Dermis blood vessel endothelial cell (primary cell): ENCODE measurements around the gene CDK16. TPM values are rescaled to one million over a fixed set of nuclear protein-coding genes. Genes with fewer than 3 reads are reported as not detected.

ENCODE experiments used
- DNase-seq: peaks from one replicate; pipeline ENCODE4 v3.0.0; 2010
- total RNA-seq: library from RNA; depleted of rRNA; stranded (reverse); fragments of >200 nt; gene quantifications from 2 replicates; pipeline ENCODE4 v1.2.3, GENCODE V29; 2014

Gene CDK16
- total RNA-seq, 1 donor from 2014 or later, result 97.5 TPM

DNA sequence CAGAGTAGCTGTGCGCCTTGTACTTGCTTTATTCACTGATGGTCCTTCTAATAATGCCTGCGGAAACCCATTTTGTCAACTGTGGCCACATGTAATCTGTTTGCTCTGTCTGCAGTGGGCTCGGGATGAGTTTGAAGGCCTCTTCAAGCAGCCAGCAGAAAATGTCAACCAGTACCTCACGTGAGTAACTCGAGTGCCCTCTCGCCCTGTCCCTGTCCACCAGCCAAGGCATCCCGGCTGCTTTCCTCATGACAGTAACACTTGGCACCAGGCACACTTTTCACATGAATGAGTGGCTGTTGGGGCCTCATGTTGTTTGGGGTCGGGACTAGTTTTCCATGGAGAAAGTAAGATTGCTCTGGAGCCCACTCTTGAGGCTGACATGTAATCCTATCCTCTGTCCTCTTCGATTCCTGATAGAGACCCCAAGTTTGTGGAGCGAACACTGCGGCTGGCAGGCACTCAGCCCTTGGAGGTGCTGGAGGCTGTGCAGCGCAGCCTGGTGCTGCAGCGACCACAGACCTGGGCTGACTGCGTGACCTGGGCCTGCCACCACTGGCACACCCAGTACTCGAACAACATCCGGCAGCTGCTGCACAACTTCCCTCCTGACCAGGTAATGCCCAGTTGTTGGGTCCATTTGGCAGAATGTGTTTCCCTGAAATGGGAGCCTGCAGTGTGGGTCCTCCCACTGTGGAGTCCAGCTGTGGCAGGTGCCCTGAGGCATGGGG is 8.8 kb upstream of the CDK16 start:
- DNase-seq, result no peak

DNA sequence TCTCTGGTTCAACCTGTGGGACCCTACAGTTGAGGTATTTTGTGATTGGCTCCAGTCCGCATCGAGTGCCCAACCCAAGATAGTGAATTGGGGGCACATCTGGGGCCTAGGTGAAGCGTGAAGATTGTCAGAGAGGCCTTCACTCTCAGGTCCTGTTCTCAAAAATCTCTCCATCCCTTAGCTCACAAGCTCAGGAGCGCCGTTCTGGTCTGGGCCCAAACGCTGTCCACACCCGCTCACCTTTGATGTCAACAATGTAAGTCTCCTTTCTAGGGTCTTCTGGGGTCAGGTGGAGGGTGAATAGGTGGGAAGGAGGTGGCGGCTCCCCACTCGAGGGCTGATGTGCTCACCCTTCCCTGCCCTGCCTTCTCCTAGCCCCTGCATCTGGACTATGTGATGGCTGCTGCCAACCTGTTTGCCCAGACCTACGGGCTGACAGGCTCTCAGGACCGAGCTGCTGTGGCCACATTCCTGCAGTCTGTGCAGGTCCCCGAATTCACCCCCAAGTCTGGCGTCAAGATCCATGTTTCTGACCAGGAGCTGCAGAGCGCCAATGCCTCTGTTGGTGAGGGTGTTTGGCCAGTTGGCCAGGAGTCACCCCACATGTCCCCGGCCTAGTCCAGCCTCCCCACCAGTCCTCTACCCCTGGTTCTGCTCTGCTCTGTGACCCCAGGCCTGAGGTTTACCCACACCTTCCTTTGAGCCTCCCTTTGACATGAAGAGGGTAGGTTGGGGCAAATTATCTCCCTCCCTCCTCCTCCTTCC is 7.6 kb upstream of the CDK16 start:
- DNase-seq, result no peak

GRCh38 chrX:47212381-47213293 is 5.8 kb upstream of the CDK16 start:
- no peak for DNase-seq

- no peak for DNase-seq
Observed at GRCh38 chrX:47214435-47215077, 3.9 kb upstream of the CDK16 start.

DNA sequence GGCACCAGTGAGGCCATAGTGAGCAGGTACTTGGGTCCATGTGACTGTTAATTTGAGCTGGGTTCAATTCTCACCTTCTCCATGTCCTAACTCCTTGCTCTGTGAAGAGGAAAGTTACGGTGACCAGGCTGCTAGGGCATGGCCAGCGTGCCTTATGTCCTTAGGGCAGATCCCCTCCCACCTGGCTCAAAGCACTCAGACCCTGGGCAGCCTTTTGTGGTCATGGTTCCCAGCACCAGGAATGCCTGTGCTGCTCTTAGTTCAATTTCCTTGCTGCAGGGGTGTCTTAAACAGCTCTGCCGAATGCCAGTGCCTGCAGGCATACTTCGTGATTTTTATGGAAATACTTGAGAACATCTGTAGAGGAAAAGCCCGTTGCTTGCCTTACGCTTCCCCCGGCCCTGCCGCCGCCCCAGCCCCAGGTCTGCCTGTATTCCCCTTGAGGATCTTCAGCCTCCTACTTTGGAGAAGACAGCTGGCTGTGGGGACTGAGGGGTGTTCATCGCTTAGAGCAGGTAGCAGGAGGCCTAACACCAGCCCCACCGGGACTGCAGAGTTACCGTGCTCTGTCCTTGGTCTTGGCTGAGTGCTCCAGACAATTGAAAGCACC is 3.1 kb upstream of the CDK16 start:
- no peak for DNase-seq

GRCh38 chrX:47216393-47216925 is 2.0 kb upstream of the CDK16 start:
- DNase-seq, result no peak

- peak; percentile 52 for DNase-seq
Observed at GRCh38 chrX:47217121-47217851, 1.2 kb upstream of the CDK16 start.

GRCh38 chrX:47217852-47218279 is 615 bp upstream of the CDK16 start:
- DNase-seq, result peak; percentile 97

DNA sequence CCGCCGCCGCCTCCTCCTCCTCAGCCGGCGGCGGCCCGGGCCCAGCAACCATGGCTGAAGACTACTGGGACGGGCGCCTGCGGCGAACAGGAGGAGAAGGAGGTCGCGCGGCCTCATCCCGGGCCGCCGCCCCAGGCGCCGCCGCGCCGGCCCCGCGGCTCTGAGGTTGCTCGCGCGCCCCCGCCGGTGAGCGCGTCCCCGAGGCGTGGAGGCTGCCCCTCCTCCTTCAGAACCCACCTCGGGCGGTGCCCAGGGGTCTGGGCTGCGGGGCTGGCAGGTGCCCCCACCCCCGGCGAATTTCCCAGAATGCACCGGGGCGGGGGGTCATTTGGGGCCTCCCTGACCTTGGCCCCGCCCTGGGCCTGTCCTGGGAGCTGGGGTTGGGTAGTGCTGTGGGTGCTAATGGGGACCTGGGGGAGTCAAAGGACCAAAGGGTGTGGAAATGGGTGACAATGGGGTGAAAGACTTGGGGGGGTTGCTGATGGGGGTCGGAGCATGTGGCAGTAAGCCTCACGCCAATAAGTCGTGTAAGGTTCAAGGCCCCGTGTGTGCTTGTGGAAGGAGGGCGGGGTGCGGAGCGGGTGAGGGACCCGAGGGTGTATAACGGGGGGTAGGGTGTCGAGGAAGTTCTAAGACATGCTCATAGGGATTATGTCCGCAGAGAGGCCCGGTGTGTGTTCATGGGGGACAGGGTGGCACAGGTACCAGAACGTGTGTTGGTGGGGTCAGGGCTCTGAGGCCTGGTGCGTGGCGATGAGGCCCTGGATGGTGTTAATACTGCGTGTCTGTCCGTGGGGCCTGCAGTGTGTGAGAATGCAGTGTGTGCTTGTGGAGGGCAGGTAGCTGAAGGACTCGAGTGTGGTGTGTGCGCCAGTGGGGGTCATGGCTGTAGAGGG is 687 bp downstream of the CDK16 start:
- DNase-seq, result peak; percentile 36

DNA sequence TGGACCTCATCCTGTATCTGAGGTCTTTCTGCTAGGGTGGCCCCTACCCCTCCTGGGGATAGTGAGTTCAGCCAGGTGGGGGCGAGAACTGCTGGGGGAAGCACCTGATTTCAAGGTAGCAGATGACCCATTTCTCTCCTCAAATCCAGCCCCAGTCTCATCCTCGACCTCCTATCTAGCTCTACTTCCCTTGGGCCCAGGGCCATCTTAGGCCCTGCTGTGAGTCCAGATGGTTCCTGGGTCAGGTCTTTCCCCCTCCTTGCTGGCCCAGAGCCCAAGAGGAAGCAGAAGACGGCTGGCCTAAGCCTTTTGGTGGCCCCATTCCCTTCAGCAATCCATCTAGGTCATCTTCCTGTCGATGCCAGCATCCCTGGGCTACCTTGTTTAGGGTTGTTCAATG is 3.3 kb downstream of the CDK16 start:
- DNase-seq, result peak; percentile 13

- no peak for DNase-seq
Observed at GRCh38 chrX:47222751-47223350, 4.4 kb downstream of the CDK16 start.

DNA sequence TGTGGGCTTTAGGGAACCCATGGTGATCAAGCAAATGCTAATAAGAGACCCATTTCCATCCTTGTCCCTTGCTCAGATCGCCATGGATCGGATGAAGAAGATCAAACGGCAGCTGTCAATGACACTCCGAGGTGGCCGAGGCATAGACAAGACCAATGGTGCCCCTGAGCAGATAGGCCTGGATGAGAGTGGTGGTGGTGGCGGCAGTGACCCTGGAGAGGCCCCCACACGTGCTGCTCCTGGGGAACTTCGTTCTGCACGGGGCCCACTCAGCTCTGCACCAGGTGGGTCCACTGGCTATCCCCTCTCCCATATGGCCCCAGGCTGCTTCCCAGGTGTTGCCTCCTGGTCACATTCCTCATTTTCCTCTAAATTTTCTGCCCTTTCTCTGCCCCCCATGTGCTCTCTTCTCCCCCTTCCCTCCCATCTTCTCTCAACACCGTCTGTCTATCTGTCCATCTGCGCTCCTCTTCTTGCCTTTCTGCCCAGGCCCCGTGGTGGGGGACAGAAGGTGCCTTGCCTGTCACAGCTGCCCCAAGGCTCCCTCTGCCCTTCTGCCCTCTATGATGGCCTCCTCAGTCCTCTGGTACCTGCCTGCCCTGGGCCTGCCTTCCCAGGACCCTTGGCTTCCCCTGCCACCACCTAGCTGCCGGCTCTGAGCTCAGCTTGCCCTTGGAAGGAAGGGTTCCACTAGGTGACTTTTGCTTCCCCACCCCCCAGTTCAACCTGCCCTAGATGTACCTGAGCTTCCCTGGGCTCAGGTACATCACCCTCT is 5.2 kb downstream of the CDK16 start:
- no peak for DNase-seq

DNA sequence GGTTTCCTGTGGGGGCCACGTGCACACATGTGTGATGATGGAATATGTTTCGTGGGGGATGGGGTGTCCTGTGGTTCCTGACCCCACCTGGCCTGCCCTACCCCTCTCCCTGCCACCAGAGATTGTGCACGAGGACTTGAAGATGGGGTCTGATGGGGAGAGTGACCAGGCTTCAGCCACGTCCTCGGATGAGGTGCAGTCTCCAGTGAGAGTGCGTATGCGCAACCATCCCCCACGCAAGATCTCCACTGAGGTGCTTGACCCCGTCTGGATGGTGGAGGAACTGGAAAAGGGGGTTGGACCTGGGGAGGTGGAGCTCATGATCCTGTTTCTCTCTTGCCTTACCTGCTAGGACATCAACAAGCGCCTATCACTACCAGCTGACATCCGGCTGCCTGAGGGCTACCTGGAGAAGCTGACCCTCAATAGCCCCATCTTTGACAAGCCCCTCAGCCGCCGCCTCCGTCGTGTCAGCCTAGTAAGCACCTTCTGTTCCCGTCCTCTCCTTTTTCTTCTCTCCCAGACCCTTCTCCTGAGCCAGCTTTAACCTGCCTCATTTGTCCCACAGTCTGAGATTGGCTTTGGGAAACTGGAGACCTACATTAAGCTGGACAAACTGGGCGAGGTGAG is 5.9 kb downstream of the CDK16 start:
- no peak for DNase-seq

- no peak for DNase-seq
Observed at GRCh38 chrX:47224896-47225290, 6.4 kb downstream of the CDK16 start.

DNA sequence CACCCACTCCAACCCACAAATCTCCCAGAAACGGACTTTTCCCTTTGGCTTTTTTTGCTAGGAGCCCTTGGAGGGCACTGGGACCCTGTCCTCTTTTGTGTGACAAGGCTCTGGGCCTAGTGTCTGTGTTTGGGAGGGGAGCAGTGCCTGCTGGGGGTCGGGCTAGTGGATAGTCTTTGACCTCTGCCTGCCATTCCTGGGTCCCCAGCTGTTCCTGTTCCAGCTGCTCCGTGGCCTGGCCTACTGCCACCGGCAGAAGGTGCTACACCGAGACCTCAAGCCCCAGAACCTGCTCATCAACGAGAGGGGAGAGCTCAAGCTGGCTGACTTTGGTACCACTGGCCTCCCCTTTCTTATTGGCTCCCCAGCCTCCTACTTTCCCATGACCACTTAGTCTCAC is 7.6 kb downstream of the CDK16 start:
- no peak for DNase-seq

DNA sequence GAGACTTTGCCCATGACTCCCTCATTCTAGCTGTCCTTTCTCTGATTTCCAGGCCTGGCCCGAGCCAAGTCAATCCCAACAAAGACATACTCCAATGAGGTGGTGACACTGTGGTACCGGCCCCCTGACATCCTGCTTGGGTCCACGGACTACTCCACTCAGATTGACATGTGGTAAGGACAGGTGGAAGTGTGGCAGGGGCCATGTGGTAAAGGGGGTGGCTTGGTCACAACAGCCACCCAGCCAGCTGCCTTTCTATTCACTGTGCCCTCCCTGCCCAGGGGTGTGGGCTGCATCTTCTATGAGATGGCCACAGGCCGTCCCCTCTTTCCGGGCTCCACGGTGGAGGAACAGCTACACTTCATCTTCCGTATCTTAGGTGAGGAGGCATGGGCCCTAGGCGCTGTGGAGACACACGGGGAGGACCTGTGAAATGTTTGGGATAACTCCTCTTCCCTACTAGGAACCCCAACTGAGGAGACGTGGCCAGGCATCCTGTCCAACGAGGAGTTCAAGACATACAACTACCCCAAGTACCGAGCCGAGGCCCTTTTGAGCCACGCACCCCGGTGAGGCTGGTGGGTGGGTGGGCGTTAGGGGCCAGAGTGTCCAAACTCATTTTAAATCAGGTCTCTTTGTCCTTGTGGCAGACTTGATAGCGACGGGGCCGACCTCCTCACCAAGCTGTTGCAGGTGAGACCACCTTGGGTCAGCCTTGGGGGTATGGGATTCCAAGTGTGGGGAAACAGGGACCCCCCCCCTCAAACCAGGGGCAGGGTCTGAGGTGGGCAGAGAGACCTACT is 8.3 kb downstream of the CDK16 start:
- DNase-seq, result no peak

DNA sequence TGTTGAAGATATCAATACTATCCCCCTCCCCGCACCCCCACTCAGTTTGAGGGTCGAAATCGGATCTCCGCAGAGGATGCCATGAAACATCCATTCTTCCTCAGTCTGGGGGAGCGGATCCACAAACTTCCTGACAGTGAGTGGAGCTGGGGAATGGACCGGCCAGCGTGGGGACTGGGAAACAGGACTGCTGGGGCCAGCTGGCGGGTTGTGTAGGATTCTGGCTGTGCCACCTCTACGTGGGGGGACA is 8.8 kb downstream of the CDK16 start:
- DNase-seq, result no peak
